ENCODE data around the gene MAPKAPK2.

MAPKAPK2 gene

GRCh38 chr1:206704226-206704625, 19.5 kb downstream of the MAPKAPK2 start:
- no peak for DNase-seq (ENCODE audit: low spot score)

- peak; percentile 78 for DNase-seq (ENCODE audit: low spot score)
These were observed 20.5 kb downstream of the MAPKAPK2 start for GRCh38 chr1:206705191-206705590.

- DNase-seq (ENCODE audit: low spot score) = no peak
These were observed 21.1 kb downstream of the MAPKAPK2 start for GRCh38 chr1:206705726-206706297.

GRCh38 chr1:206706298-206706791, 21.6 kb downstream of the MAPKAPK2 start:
- peak; percentile 84 for DNase-seq (ENCODE audit: low spot score)

- DNase-seq (ENCODE audit: low spot score) = no peak
These were observed 22.2 kb downstream of the MAPKAPK2 start for GRCh38 chr1:206706806-206707366.

- DNase-seq (ENCODE audit: low spot score) = no peak
These were observed 23.4 kb downstream of the MAPKAPK2 start for GRCh38 chr1:206708058-206708457.

GRCh38 chr1:206708882-206709281, 24.2 kb downstream of the MAPKAPK2 start:
- DNase-seq (ENCODE audit: low spot score) = no peak

- no peak for DNase-seq (ENCODE audit: low spot score)
These were observed 24.6 kb downstream of the MAPKAPK2 start for GRCh38 chr1:206709322-206709721.

- DNase-seq (ENCODE audit: low spot score) = no peak
These were observed 25.2 kb downstream of the MAPKAPK2 start for GRCh38 chr1:206709772-206710459.

- no peak for DNase-seq (ENCODE audit: low spot score)
These were observed 25.7 kb downstream of the MAPKAPK2 start for GRCh38 chr1:206710460-206710823.

- DNase-seq (ENCODE audit: low spot score) = no peak
These were observed 28.4 kb downstream of the MAPKAPK2 start for GRCh38 chr1:206713070-206713469.

GRCh38 chr1:206713910-206714312, 29.2 kb downstream of the MAPKAPK2 start:
- DNase-seq (ENCODE audit: low spot score) = no peak

GRCh38 chr1:206714331-206715058, 29.8 kb downstream of the MAPKAPK2 start:
- no peak for DNase-seq (ENCODE audit: low spot score)

- no peak for DNase-seq (ENCODE audit: low spot score)
These were observed 30.4 kb downstream of the MAPKAPK2 start for GRCh38 chr1:206715120-206715519.

- DNase-seq (ENCODE audit: low spot score) = no peak
These were observed 30.9 kb downstream of the MAPKAPK2 start for GRCh38 chr1:206715552-206716158.

- no peak for DNase-seq (ENCODE audit: low spot score)
These were observed 31.6 kb downstream of the MAPKAPK2 start for GRCh38 chr1:206716159-206716869.

- no peak for DNase-seq (ENCODE audit: low spot score)
These were observed 32.4 kb downstream of the MAPKAPK2 start for GRCh38 chr1:206716870-206717673.

- DNase-seq (ENCODE audit: low spot score) = no peak
These were observed 32.9 kb downstream of the MAPKAPK2 start for GRCh38 chr1:206717674-206717989.

GRCh38 chr1:206719169-206719839, 34.6 kb downstream of the MAPKAPK2 start:
- DNase-seq (ENCODE audit: low spot score) = no peak

GRCh38 chr1:206721454-206721853, 36.7 kb downstream of the MAPKAPK2 start:
- DNase-seq (ENCODE audit: low spot score) = no peak
